UCSD-AML1 (cell line): Measurements from ENCODE around the gene UFD1.

Source experiments
- DNase-seq: peaks from one replicate; lab custom pipeline; 2025; ENCODE audit not compliant: unreplicated experiment; lab: John Stamatoyannopoulos, UW

UFD1 gene

GRCh38 chr22:19431649-19432132 lies 47.3 kb downstream of the UFD1 start, which contains the start of gene HIRA:
Gene HIRA, minus strand, starts transcription at chr22:19431733. Its CDS starts 257 bp downstream, at chr22:19431476.
- DNase-seq, result peak; percentile 86

- DNase-seq, result no peak
Measured at GRCh38 chr22:19430890-19431541, 48.0 kb downstream of the UFD1 start.

GRCh38 chr22:19429950-19430889 lies 48.8 kb downstream of the UFD1 start:
- peak; percentile 44 for DNase-seq

GRCh38 chr22:19424186-19424500 lies 54.9 kb downstream of the UFD1 start:
- DNase-seq, result no peak

GRCh38 chr22:19422440-19423301 lies 56.3 kb downstream of the UFD1 start:
- no peak for DNase-seq

GRCh38 chr22:19420321-19420720 lies 58.7 kb downstream of the UFD1 start:
- no peak for DNase-seq

GRCh38 chr22:19419464-19420178 lies 59.4 kb downstream of the UFD1 start:
- DNase-seq, result no peak

GRCh38 chr22:19419086-19419463 lies 59.9 kb downstream of the UFD1 start:
- no peak for DNase-seq

GRCh38 chr22:19412923-19413322 lies 66.1 kb downstream of the UFD1 start:
- DNase-seq, result no peak

- DNase-seq, result no peak
Measured at GRCh38 chr22:19412478-19412877, 66.5 kb downstream of the UFD1 start.

- DNase-seq, result no peak
Measured at GRCh38 chr22:19411690-19412045, 67.3 kb downstream of the UFD1 start.

GRCh38 chr22:19410941-19411689 lies 67.9 kb downstream of the UFD1 start:
- no peak for DNase-seq

- DNase-seq, result no peak
Measured at GRCh38 chr22:19407649-19408606, 71.1 kb downstream of the UFD1 start.

- no peak for DNase-seq
Measured at GRCh38 chr22:19406846-19407245, 72.1 kb downstream of the UFD1 start.

GRCh38 chr22:19406281-19406811 lies 72.6 kb downstream of the UFD1 start:
- DNase-seq, result no peak

- no peak for DNase-seq
Measured at GRCh38 chr22:19405652-19406051, 73.3 kb downstream of the UFD1 start.

- DNase-seq, result no peak
Measured at GRCh38 chr22:19405133-19405532, 73.9 kb downstream of the UFD1 start.

- DNase-seq, result no peak
Measured at GRCh38 chr22:19404676-19405075, 74.3 kb downstream of the UFD1 start.
